Stomach (tissue), 9 donors: ENCODE measurements around the gene CRKL. TPM values are rescaled to one million over a fixed set of nuclear protein-coding genes. Genes with fewer than 3 reads are reported as not detected.

Source experiments
- DNase-seq, 2 donors: peaks; one replicate each; pipeline versions ENCODE4 v3.0.0 to v3.0.0-alpha.2; 2013 to 2019
- H3K27ac ChIP-seq, 5 donors: fragments of 200-600 bp in 4 of 5; sonication (generic) in 4 of 5; one replicate each; pipeline ENCODE4 v1.5.1; 2013 to 2019; ENCODE audit warnings: mild to moderate bottlenecking in 1 of 5, moderate library complexity in 1 of 5
- H3K27me3 ChIP-seq, 3 donors: fragments of 200-600 bp; sonication (generic); one replicate each; pipeline ENCODE4 v1.5.1; 2017 to 2019; ENCODE audit warnings: mixed run types in 1 of 3
- H3K36me3 ChIP-seq, 4 donors: fragments of 200-600 bp; sonication (generic); 1 replicate in 3 of 4; 2 replicates in 1 of 4; pipeline ENCODE4 v1.5.1; 2016 to 2019
- H3K4me1 ChIP-seq, 4 donors: fragments of 200-600 bp; sonication (generic); one replicate each; pipeline ENCODE4 v1.5.1; 2016 to 2019
- H3K4me3 ChIP-seq, 4 donors: fragments of 200-600 bp; sonication (generic) in 3 of 4; one replicate each; pipeline ENCODE4 v1.5.1; 2016 to 2019; ENCODE audit warnings: mild to moderate bottlenecking in 1 of 4
- H3K9me3 ChIP-seq, 4 donors: fragments of 200-600 bp; sonication (generic); one replicate each; pipeline ENCODE4 v1.5.1; 2016 to 2019
- EP300 ChIP-seq: sonication (generic); formaldehyde crosslinking; IDR thresholded peaks from one replicate; pipeline ENCODE4 v1.6.1; 2017; ENCODE audit warnings: antibody characterized with exemption
- POLR2A ChIP-seq, 4 donors: fragments of 450-650 bp; IDR thresholded peaks; one replicate each; pipeline ENCODE4 v1.6.1; 2016; ENCODE audit warnings: antibody characterized with exemption in 4 of 4, control low read depth in 2 of 4, mild to moderate bottlenecking in 1 of 4, moderate library complexity in 1 of 4
- POLR2AphosphoS5 ChIP-seq, 3 donors: sonication (generic); formaldehyde crosslinking; IDR thresholded peaks; one replicate each; pipeline ENCODE4 v1.6.1; 2016; ENCODE audit warnings: antibody characterized with exemption in 3 of 3
- WGBS, 5 donors: extraction: QIAGEN DNeasy Blood & Tissue Kit in 3 of 5; methylation state at CpG; one replicate each; pipeline versions ENCODE4 v1.1.5 to v1.1.7; 2013 to 2018; 5-methylcytosine and 5-hydroxymethylcytosine counted together
- intact Hi-C: fragments of 100-400 bp; cut with DNase I; formaldehyde crosslinking; loops from one replicate; pipeline ENCODE4 v1.15.1; 2023; ENCODE audit warnings: low total_unique reads
- polyA plus RNA-seq, 3 donors: library from polyadenylated mRNA; stranded (reverse); fragments of 200-250 nt; gene quantifications; one replicate each; pipeline ENCODE4 v1.2.3, GENCODE V29; 2013
- total RNA-seq, 5 donors: library from RNA; depleted of rRNA; stranded (reverse); fragments of >200 nt; gene quantifications; one replicate each; pipeline versions ENCODE4 v1.1.0 to v1.2.3, GENCODE V29; 2014 to 2016
- TF ChIP-seq, protein P1 (sequence below), 7 experiments: fragments of 450-650 bp in 4 of 7; fragments of 200-600 bp in 3 of 7; sonication (generic) in 3 of 7; IDR thresholded peaks; one replicate each; pipeline ENCODE4 v1.5.1; 2016 to 2019; ENCODE audit warnings: antibody characterized with exemption in 7 of 7, control low read depth in 2 of 7, mild to moderate bottlenecking in 1 of 7
- donor health status: healthy with polysubstance abuse.
- donor health status: Bipolar disorder and iron deficiency.
- donor health status: healthy.

The CRKL gene
- total and polyA plus RNA-seq, 8 donors = 11.6 to 60.3 (median 21.6) TPM

DNA sequence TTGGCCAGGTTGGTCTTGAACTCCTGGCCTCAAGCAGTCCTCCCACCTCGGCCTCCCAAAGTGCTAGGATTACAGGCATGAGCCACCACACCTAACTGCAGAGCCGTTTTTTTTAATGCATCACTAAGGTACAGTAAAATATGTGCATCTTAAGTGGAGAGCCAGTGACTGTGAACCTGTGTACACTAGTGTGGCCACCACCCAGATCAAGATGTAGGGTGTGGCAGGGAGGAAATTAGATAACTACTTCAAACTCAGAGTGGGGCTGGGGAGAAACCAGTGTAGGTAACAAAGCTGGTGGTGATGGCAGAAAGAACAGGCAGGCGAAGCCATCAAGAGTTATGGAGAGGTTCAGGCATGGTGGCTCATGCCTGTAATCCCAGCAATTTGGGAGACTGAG lies 44.0 kb upstream of the CRKL start:
- Histone ChIP-seq H3K9me3 (no peaks in the 10 kb centered on the region), H3K4me3 (no peak overlapping the region), H3K27me3 (no peaks in the 10 kb centered on the region), H3K36me3 (peaks cover 34 to 87% (median 82%) of the 10 kb centered on the region in 4 donors), H3K4me1 (peaks cover 0 to 15% (median 3%) of the 10 kb centered on the region in 4 donors), H3K27ac (peak overlapping the region in 1 of 5 donors; percentile 47)
- DNase-seq = no peak
- WGBS, 5 donors = 56 to 70% (median 66%) methylated on average over 3 of the region's 3 CpGs
- intact Hi-C loops = no loop called here
- TF ChIP-seq POLR2A (IDR thresholded peaks at IDR 0.05) = no peak
- TF ChIP-seq POLR2AphosphoS5 (IDR thresholded peaks at IDR 0.05) = no peak
- TF ChIP-seq, protein P1, sequence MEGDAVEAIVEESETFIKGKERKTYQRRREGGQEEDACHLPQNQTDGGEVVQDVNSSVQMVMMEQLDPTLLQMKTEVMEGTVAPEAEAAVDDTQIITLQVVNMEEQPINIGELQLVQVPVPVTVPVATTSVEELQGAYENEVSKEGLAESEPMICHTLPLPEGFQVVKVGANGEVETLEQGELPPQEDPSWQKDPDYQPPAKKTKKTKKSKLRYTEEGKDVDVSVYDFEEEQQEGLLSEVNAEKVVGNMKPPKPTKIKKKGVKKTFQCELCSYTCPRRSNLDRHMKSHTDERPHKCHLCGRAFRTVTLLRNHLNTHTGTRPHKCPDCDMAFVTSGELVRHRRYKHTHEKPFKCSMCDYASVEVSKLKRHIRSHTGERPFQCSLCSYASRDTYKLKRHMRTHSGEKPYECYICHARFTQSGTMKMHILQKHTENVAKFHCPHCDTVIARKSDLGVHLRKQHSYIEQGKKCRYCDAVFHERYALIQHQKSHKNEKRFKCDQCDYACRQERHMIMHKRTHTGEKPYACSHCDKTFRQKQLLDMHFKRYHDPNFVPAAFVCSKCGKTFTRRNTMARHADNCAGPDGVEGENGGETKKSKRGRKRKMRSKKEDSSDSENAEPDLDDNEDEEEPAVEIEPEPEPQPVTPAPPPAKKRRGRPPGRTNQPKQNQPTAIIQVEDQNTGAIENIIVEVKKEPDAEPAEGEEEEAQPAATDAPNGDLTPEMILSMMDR (IDR thresholded peaks at IDR 0.05) = no peak
- no peak for TF ChIP-seq EP300

DNA sequence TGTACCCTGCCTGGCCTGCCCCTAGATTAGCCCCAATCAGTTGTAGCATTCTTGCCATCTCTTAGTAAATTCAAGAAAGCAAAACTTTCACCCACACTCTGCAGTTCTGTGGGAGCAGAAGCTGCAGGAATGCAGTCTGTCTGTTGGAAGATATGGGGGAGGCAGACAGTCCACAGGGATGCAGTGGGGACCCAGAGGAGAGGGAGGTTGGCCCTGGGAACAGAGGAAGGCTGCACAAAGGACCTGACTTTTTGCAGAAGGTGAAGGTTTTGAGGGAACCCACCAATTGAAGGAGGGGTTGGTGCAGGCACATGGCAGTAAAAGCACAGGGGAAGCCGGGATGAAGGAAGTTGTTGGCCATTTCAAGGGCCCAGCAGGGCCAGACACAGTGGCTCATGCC lies 41.9 kb upstream of the CRKL start:
- WGBS, 5 donors = 87 to 100% (median 95%) methylated on average over 1 of the region's 1 CpG

DNA sequence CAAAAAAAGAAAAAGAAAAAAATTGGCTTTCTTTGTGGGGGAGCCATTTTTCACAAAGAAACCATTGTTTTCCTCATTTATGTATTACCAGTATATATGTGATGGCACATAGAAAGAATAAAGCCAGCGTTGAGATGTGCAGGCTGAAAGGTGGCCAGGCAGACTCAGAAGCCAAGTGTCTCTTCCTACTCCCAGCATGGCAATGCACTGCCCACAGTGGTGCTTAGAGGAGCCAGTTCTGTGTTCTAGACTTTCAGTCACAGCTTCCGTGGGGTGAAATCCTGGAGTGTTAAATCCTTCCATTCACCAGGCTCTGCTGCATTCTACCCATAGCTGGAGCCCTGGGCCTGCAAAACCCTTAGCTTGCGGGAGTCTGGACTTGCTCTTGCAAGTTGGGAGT lies 39.5 kb upstream of the CRKL start:
- WGBS, 5 donors = 90 to 97% (median 95%) methylated on average over 3 of the region's 3 CpGs
- H3K27me3 ChIP-seq = no peaks in the 10 kb centered on the region
- peaks cover 11 to 95% (median 82%) of the 10 kb centered on the region in 4 donors for H3K36me3 ChIP-seq
- no peaks in the 10 kb centered on the region for H3K9me3 ChIP-seq
- no peak for TF ChIP-seq POLR2A (IDR thresholded peaks at IDR 0.05)
- TF ChIP-seq POLR2AphosphoS5 (IDR thresholded peaks at IDR 0.05) = no peak
- no peak for TF ChIP-seq EP300
- TF ChIP-seq, protein P1 (IDR thresholded peaks at IDR 0.05) = no peak
- no peak for DNase-seq
- no peak overlapping the region for H3K27ac ChIP-seq
- H3K4me3 ChIP-seq = no peak overlapping the region
- H3K4me1 ChIP-seq = peaks cover 0 to 23% (median 2%) of the 10 kb centered on the region in 4 donors
- intact Hi-C loops = no loop called here

More for the DNA sequence above, 41.9 kb upstream of the CRKL start:
- intact Hi-C loops = no loop called here
- Histone ChIP-seq H3K4me1 (peaks cover 0 to 8% (median 0%) of the 10 kb centered on the region in 4 donors), H3K27me3 (no peaks in the 10 kb centered on the region), H3K27ac (no peak overlapping the region), H3K9me3 (no peaks in the 10 kb centered on the region), H3K36me3 (peaks cover 27 to 94% (median 84%) of the 10 kb centered on the region in 4 donors), H3K4me3 (no peak overlapping the region)
- no peak for TF ChIP-seq POLR2AphosphoS5 (IDR thresholded peaks at IDR 0.05)
- TF ChIP-seq, protein P1 (IDR thresholded peaks at IDR 0.05) = no peak
- TF ChIP-seq EP300 = no peak
- TF ChIP-seq POLR2A (IDR thresholded peaks at IDR 0.05) = no peak
- DNase-seq = no peak

DNA sequence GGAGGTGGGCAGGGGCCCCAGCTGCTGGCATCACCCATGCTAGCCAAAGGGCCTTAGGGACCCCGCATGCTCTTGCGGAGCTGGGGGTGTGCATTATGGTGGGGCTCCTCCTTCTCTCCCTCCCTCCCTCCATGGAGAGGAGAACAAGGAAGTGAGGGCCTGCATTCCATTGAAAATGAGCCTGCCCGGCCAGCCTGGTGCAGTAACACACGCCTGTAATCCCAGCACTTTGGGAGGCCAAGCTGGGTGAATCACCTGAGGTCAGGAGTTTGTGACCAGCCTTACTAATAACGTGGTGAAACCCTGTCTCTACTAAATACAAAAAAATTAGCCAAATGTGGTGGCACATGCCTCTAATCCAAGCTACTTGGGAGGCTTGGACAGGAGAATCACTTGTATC lies 36.0 kb upstream of the CRKL start:
- H3K4me1 ChIP-seq = peaks cover 9 to 35% (median 16%) of the 10 kb centered on the region in 4 donors
- no peaks in the 10 kb centered on the region for H3K27me3 ChIP-seq
- H3K27ac ChIP-seq = peak overlapping the region in 2 of 5 donors; percentile 1 to 53
- intact Hi-C loops = no loop called here
- TF ChIP-seq, protein P1 (IDR thresholded peaks at IDR 0.05) = no peak
- TF ChIP-seq POLR2AphosphoS5 (IDR thresholded peaks at IDR 0.05) = peak in 1 of 3 donors; percentile 22
- 37 to 81% (median 43%) methylated on average over 5 of the region's 5 CpGs for WGBS, 5 donors
- peaks cover 13 to 90% (median 79%) of the 10 kb centered on the region in 4 donors for H3K36me3 ChIP-seq
- H3K9me3 ChIP-seq = no peaks in the 10 kb centered on the region
- DNase-seq = peak; percentile 19 to 32
- no peak overlapping the region for H3K4me3 ChIP-seq
